GM19452 (cell line): ENCODE results near the gene LPP.
A peak's percentile ranks its signal among the peaks of the same experiment; 100 is the strongest.

Experiments used
- ATAC-seq: cut with Tn5 transposase; IDR thresholded peaks from one replicate; pipeline ENCODE4 v1.9.1; 2021; ENCODE audit not compliant: unreplicated experiment

LPP gene

GRCh38 chr3:188350961-188351360 is 197.0 kb downstream of the LPP start:
- ATAC-seq = no peak

- ATAC-seq = no peak
These were observed 197.7 kb downstream of the LPP start for GRCh38 chr3:188351648-188352047.

DNA sequence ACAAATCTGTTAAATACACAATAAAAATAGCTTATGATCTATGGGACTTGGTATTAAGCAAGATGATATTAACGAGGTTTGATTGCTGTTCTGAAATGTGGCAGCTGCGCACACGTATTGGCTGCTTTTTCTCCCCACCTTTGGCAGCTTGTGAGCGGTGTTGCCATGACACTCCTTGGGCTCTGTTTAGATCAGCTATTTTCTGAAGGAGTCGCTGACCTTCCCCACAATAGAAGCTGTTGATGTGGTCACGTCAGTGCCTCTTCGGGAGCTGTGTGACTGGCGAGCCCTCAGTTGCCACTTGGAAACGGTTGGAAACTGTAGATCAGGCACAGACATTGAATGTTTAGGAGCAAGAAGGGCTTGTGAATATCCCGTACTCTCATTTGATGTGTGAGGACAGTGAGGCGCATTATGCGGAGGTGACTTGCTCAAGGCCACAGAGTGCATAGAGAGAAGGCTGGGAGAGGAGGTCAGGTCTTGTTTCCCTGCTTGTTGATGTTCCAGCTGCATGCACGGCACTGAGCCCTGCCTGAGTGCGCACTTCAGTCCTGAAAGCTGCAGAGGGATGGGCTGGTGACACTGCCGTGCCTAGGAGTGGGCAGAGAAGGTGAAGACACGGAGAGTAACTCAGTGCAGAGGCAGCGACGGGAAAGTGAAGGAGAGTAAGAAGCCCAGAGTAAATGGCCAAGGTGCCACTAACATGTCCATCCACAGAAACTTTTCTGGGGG is 198.4 kb downstream of the LPP start:
- ATAC-seq = no peak

DNA sequence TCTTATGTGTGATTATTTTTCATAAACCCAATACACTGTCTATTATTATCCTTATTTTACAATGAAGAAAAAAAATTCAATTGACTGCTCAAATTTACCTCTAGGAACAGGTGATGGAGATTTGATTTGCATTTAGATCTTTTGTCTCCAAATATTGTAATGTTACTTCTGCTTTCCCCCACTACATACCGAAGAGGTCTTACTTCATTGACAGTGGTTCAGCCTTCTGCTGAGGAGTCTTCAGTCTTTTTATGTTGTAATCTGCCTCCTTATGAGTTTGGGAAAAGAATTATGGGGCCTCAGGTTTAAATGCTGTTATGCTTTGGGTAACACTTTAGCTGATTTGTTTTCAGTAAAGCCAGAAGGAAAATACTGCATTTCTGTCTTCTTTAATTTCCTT is 199.5 kb downstream of the LPP start:
- ATAC-seq = no peak

DNA sequence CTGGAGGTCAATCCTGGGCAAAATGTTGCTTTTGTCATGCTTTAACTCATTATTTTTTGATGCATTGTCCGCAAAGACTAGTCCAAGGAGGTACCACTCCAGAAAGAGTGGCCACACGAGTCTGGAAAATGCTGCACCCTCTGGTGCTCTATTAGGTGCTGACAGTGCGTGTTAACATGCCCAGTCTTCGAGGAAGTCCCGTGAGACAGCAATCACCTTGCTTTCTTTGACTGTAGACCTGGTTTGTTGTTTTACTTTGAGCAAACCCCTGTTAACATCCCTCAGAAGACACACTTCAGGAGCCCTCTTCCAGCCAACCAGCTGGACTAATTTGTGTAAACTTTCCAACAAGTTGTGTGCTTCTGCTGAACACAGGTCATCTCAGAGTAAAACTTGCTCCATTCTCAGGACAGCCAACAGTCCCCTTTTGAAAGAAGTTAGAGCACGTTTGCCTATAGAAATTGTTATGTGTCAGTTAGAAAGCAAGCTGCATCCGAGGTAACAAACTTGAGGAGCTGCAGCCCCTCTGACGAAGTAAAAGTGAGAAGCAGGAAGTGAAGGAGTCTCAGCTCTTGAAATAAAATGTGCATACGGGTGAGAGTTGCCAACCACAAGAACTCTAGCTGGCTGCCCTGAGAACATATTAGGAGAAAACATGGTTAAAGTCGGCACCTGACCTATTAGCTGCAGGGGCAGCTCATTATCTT is 205.0 kb downstream of the LPP start:
- ATAC-seq = no peak

DNA sequence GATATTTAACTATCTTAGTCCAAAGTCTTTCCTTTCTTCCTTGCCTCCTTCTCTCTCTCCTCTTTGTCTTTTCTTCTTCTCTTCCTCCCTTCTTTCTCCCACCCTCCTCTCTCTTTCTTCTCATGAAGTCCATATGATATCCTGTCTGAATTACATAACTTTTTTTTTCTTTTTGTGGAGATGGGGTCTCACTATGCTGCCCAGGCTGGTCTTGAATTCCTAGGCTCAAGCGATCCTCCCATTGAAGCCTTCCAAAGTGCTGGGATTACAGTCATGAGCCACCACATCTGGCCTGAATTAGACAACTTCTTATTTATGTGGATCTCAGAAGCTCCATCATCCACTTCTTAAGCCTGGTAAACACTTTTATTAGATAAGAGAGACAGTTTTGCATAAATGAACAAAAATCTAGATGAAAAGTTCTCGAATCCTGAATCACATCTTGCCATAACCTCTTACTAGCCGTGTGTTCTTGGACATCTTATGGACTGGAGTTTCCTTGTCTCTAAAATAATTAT is 206.5 kb downstream of the LPP start:
- no peak for ATAC-seq

DNA sequence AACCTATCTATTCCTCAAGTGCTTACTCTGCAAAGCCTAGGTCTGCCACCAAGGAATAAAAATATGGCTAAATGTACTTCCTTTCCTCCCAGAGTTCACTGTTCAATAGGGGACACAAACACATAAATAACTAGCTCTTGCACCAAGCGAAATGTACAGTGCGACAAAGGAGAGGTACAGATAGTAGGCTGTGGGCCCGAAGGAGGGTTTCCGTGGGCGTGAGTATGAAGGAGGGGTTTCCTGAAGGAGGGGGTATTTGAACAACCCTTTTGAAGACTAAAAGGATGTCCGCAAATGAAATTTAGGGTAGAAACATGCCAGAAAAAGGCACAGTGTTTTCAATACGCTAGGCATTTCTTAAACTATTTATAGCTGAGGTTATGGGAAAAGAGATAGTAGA is 207.9 kb downstream of the LPP start:
- ATAC-seq = no peak

DNA sequence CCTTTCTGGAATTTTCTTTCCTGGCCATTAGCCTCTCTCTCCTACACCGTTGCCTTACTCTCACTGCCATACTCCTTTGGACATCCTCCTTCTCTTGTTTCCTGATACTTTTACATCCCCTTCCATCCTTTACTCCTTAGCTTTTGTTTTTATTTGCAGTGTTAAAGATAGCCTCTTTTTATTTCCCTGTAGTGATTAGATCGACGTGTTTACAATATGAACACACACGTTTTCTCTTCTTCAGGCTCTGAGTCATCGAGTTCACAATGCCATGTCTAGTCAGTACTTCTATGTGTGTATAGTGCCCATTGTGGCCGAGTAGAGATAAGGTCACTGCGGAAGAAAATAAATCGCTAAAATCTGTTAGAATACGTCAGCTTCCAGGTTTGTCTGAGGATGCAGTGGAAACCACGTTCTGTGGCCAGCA is 208.5 kb downstream of the LPP start:
- ATAC-seq = no peak

- ATAC-seq = no peak
These were observed 211.2 kb downstream of the LPP start for GRCh38 chr3:188365184-188365583.

DNA sequence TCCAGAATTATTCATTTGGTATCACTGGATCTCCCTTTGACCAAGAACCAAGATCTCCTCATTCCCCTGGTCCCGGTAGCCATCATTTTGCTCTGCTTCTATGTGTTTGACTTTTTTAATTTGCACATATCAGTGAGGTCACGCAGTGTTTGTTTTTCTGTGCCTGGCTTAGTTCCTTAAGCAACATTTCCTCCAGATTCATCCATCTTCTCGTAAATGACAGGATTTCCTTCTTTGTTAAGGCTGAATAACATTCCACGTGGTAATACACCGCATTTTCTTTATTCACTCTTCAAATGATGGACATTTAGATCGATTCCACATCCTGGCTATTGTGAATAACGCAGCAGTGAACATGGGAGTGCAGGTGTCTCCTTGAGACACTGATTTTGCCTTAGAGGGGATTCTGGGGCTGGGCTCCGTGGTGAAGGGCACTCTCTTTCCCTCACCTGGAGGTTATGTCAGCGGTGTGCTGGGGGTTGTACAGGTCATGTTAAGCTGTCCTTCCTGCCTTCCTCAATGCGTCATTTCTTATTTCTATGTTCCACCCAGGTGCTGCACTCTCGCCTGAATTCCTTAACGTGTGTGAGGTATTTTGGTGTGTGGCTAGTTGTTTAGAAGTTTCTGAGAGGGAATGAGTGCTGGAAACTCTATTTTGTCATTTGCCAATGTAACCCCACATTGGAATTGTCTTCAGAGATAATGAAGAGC is 212.2 kb downstream of the LPP start:
- ATAC-seq = no peak

- no peak for ATAC-seq
These were observed 213.7 kb downstream of the LPP start for GRCh38 chr3:188367678-188368077.

GRCh38 chr3:188369526-188369925 is 215.6 kb downstream of the LPP start:
- ATAC-seq = no peak

DNA sequence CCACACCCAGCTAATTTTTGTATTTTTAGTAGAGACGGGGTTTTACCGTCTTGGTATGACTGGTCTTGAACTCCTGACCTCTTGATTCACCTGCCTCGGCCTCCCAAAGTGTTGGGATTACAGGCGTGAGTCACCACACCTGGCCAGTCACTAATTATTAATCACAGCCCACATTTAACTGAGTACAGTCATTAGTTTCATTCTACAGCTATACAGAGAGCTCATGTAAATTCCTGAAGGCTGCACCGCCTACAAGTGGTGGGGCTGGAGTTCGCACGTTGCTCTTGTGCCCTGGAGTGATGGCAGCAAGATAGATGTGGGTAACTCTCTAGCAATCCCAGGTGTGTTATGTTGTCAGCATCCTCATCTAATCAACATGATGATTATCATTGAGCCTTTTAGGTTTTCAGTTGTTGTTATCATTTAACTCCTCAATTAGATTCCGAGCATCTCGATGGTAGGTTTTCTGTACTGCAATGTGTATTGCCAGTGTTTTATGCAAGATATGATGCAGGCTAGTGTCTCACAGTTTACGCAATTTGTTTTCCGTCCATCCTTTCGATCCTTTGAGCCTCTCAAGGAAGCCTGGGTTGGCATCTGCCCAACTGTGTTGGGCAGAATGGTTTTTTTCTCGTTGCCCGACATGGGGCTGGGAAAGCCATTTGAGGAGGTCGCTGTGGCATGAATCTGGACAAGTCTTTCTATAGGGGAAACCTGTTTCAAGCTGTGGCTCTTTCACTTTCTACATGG is 216.3 kb downstream of the LPP start:
- ATAC-seq = no peak

DNA sequence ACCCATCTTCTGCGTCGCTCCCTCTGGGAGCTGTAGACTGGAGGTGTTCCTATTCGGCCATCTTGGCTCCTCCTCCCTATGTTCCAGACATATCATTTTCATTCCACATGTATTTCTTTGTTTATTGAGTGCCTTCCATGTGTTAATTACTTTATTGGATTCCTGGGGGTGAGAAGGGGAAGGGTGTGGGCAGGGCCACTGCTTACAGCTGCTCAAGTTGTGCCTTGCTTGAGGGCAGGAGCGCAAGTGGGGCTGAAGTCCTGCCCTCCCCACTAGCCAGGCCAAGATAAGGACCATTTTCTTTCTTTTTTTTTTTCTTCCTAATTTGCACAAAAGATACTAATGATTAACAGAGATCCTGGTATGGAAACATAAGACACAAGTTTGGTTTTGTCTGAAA is 224.8 kb downstream of the LPP start:
- no peak for ATAC-seq

GRCh38 chr3:188380252-188380651 is 226.3 kb downstream of the LPP start:
- ATAC-seq = no peak

GRCh38 chr3:188380722-188381121 is 226.8 kb downstream of the LPP start:
- ATAC-seq = no peak

DNA sequence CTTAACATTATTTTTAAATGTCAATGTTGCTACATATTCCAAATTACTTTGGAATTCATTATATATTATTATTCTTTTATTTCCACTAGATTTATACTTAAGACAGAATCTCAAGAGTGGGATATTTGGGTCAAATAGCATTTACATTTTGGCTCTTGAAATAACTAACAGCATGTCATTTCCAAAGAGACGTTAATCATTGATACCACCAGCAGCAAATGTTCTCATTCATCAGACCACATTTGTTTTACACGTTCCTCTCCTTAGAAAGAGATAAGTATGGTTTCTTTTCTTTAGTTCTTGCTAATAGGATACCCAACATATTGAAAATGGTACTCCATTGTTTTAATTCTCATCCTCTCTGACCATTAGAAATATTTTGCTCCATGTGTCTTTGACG is 229.8 kb downstream of the LPP start:
- no peak for ATAC-seq

DNA sequence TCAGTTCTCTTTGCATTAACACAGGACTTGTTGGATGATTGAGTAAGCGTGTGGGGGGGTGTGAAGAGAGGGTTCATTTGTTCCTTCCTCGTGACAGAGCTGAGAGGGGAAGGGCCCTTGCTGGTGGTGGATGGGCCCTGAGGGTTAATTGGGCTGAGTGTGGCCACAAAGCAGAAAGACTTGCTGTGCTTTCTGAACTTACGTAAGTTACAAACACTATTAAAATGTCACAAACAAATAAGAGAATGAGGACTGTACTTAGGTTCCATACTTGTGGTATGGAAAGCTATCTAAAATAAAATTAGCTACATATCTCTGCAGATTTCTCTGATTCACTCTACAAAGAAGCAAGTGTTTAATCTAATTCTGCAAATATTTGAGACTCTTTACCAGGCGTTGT is 231.3 kb downstream of the LPP start:
- no peak for ATAC-seq

GRCh38 chr3:188389711-188390342 is 235.9 kb downstream of the LPP start:
- peak; percentile 95 for ATAC-seq

GRCh38 chr3:188390343-188390718 is 236.4 kb downstream of the LPP start:
- peak; percentile 26 for ATAC-seq
